HG03066 (cell line): ENCODE data around the gene KLHL30.
"Not testable (repeated sequence)": the region's sequence is repeated elsewhere in the genome, so short reads cannot be mapped to it uniquely, and the experiment has no call there.

ENCODE experiments used
- ATAC-seq: cut with Tn5 transposase; IDR thresholded peaks from one replicate; pipeline ENCODE4 v1.9.1; 2021; ENCODE audit warnings: low read depth; ENCODE audit not compliant: unreplicated experiment

Gene KLHL30

DNA sequence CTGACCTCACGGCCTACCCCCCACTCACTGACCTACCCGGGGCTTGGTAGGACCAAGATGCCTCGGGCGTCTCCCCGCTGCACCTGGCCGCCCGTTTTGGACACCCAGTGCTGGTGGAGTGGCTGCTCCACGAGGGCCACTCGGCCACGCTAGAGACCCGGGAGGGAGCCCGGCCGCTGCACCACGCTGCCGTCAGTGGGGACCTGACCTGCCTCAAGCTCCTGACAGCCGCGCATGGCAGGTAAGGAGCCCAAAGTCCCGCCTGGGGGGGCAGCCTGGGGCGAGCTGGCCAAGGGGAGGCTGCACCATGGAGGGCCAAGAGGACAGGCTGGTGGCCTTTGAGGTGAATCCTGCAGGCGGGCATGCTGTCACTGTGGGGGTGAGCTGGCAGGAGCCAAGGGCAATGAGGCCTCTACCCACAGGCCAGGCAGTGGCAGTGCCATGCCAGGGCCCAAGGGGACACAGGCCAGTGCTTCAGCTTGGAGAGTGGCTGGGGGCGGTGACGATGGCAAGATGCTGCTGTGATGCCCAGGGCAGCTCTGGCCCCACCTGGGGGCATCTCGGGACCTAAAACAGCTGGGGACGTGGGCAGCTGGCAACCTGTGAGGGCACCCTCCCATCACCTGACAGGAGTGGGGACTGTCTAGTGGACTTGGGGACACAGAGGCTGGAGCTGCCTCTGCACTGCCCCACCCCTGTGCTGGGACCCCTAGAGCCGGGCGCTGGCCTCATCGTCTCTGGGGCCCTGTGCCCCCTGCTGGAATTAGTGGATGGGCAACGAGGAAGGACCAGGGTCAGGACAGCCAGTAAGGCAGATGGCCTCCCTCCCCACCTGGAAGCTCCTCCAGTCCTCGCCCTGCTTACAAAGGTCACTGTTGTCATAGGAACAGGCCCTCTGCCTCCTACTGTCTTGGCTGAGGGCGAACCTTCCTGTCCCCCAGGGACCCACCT, 36.3 kb upstream of the KLHL30 start:
- ATAC-seq: no peak

DNA sequence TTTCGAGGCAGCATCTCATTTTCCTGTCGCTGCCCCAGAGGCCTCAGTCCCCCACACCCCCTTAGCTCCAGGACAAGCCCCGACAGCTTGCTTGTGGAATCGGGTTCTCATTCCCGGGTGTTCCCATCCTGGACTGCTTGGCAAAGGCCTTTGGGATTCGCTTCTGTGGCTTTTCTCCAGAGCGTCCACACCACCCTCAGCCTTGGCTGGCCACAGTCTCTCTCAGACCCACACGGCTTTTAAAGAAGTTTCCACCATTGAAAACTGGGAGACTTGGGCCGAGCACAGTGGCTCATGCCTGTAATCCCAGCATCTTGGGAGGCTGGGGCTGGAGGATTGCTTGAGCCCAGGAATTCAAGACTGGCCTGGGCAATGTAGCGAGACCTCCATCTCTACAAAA, 35.6 kb upstream of the KLHL30 start:
- ATAC-seq: no peak

DNA sequence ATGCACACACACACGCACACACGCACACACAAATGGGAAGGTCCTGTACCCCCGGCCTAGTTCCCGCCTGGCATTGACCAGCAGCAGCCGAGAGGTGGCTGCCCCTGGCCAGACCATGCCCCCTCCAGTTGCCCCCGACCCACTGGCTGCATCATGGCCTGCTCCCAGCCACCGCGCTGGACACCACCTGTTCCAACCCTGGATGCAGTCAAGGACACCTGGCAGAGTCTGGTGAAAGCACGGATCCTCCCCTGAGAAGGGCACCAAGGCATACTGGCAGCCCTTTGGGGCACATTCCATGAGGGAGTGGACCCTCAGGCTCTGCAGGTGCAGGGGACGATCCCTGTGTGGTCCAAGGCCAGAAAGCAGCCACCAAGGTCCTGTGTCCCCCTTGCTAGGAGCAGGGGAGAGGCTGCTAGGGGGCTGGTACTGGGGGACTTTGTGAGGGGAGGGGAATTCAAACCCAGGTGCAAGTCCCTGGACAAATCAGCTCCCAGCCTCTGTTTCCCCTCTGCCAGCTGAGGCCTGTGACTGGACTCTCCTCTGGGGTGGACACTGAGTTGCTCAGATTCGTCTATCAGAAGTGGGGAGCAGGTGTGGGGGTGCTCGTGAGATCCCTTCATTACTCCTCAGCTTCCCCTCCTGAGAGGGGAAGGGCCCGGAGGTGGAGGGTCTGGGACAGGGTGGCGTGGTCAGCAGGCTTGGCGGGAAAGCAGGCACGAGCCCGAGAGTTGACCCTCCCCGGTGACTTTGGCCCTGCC, 34.8 kb upstream of the KLHL30 start:
- ATAC-seq: no peak

DNA sequence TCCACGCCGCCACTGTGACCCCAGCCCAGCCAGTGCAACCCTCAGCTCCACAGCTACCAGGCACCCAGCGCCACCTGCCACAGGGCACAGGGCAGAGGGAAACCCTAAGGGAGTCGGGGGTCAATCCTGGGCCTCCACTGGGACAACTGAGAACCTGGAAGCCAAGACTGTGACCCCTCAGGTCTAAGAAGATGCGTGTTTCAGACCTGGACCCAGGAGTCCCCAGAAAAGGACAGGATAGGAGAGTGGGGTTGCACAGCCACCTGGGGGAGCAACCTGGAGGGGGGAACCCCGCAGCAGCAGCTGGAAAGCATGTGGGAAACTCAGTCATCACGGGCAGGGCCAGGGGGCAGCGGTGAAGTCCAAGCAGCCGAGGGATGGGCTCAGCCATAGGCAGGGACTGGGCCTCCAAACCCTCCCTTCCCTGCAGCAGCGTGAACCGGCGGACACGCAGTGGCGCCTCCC, 34.2 kb upstream of the KLHL30 start:
- no peak for ATAC-seq

DNA sequence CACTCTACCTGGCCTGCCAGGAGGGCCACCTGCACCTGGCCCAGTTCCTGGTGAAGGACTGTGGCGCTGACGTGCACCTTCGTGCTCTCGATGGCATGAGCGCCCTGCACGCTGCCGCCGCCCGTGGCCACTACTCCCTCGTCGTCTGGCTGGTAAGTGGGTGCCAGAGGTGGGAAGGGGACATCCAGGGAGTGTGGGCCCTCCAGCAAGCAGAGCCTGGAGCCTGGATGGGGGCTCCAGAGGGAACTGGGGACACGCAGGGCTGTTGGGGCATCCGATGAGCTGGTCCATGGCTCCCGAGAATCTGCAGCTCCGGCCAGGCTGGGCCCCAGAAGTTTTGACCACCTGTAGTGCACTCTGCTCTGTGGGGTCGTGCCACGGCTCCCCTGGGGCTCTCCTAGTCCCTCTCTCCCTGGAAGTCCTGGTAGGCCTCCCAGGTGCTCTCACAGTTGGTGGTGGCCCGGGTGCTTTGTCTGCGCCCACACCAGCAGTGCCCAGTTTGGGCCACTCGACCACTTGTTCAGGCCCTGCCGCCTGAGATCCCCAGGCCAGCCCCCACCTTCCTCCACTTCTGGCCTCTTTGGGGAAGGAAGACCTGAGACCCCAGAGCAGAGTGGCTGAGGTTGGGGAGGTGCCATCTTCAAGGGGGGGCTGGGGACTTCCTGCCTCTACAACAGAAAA, 33.6 kb upstream of the KLHL30 start:
- no peak for ATAC-seq

DNA sequence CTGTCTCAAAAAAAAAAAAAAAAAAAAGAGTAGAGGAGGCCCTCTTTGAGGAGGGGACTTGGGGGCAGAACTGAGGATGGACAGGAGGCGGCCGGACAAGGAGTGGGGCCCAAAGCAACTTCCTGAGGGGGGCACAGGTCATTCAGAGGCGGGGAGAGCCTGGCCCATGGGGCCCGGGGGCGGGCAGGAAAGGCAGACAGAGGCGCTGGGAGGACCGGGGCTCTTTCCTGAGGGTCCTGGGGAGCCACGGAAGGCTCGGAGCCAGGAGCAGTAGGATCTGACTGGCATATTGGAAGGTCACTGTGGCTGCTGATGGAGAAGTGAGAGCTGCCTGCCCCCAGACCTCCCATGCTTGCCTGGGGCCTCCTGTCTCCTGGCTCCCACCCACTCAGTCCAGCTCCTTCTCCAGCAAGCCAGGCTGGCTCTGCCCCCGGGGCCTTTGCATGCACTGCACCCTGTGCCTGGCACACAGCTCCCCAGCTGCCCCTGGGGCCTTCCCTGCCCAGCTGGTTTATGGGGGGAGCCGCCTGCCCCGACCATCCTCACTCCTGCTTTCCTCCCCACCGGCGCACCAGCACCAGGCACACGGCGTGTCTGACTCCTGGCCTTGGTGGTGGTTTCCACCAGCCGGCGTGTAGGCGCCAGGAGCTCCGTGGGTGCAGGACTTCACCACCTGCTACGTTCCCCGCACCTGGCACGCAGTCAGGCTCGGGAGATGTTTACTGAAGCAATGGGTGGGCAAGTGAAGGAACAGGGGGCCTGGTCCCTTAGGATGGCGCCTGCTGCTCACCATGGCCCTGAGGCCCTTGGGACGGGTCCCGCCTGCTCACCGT, 32.7 kb upstream of the KLHL30 start:
- ATAC-seq: no peak

DNA sequence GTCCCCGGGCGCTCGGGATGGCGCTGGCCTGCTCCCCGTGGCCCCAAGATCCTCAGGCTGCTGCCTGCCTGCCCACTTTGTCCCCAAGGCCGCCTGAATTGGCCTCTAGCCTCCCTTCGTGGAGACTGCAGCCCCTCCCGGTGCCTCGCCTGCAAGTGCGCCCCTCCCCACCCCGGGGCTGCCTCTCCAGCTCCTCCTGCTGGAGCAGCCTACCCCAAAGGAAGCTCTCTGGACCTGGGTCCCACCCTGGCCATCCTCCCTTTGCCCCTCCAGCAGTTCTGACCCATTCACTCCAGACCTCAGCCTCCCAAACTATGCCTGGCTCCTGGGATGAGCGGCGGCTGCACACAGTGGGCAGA, 32.1 kb upstream of the KLHL30 start:
- no peak for ATAC-seq

DNA sequence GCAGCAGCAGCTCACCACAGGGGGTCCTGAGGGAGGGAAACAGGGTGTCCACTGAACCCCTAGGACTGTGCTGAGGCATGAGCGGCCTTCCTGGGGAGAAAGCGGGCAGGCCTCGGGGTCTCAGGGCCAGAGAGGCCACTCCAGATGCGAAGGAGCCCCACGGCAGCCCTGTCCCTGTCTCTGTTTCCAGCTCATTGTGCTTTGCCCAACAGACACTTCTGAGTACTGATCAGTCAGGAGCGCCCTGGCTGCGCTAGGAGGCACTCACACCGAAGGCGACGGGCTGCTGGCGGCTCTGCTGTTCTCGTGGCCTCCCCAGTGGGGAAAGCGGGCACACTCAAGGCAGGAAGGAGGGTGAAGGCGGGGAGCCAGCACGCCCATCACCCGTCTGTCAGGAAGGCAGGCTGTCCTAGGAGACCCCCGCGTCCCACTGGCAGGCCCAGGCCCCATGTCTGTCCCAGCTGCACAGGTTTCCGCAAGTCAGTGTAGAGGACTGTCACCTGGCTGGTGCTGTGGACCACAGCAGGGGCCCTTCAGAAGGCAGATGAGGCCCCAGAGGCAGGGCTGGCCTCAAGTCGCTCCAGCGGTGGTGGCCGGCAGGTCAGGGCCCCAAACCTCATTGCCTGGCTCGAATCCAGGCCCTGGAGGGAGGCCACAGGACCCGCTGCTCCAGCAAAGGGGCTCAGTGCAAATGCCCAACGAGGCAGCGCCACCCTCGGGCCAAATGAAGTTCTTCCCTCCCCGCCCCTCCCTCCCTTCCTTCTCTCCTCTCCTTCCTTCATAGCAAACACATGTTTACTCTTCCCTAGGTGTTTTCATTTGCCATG, 31.6 kb upstream of the KLHL30 start:
- no peak for ATAC-seq

DNA sequence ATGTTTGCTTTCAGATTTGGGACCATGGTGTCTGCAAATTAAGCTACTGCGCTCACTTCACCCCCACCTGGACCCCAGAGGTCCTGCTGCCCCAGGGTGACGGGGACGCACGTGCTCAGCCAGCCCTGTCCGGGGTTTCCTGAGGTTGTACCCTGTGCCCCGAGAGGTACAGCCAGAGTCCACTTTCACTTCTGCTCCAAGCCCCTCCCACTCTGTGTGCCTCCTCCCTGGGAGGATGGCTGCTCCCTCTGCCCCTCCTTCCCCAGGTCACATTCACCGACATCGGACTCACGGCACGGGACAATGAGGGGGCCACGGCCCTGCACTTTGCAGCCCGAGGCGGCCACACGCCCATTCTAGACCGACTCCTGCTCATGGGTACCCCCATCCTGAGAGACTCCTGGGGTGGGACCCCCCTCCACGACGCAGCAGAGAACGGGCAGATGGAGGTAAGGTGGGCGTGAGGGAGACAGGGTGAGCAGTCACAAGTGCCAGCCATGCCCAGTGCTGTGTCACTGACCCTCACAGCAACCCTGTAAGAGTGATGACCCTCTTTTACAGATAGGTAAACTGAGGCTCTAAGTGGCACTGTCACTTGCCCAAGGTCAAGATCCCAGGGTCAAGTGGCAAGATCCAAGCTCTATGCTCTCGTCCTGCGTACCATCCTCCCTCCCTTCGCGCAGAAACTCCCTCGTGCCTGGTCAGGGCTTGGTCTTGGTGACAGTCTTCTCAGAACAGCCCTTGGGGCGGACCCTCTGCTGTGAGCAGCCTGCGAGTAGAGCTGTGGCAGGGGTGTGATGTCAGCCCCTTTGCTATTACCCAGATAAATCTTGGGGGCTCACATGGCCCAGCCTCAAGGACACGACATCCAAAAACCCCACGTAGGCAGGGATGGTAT, 30.7 kb upstream of the KLHL30 start:
- ATAC-seq: no peak

DNA sequence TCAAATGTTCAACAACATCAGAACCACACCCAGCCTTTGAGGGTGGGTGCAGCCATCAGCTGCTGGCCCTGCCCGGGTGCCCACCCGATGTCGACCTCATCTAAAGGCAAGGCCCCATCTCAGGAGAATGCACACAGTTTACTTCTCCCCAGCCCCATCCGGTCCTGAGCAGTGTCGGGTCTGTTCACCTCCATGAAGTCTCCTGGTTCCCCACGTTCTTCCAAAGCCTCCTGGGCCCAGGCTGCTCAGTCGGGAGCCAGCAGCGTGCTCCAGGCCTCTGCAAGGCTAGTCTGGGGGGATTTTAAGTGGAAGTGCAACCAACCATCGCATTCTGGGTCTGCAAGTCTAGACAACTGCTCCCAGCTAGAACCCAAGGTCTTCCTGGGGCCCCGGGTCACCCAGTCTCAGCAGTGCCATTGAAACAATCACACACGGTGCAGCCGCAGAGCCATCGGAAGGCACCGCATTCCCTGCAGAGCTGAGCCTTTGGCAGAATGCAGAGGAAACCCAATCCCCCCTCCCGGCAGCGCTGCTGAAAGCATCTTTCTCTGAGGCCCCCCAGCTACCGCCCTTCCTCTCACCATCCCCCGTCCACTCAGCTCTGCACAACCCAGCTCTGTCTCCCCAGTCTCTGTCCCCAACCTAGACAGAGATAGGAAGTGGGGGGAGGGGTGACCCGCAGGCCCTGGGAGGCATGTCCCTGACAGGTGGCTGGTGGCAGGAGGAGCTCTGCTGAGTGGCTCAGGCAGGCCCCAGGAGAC, 29.9 kb upstream of the KLHL30 start:
- ATAC-seq: peak; percentile 69

DNA sequence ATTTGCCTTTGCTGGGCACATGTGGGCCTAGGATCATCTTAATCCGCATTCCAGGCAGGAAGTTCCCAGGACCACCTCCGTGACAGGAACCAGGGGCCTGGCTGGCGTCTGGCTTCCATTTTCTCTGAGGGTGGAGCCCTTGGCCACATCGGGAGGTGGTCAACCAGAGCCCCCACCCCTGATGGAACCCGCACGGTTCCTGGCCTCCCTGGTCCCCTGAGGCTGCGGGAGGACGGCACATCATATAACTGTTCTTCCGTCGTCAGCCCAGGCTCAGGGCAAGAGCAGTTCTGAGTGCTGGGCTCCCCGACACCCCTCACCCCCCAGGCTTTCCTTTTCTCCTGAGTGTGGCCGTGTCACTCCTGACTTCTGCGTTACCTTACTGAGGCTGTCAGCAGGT, 24.9 kb upstream of the KLHL30 start:
- no peak for ATAC-seq

DNA sequence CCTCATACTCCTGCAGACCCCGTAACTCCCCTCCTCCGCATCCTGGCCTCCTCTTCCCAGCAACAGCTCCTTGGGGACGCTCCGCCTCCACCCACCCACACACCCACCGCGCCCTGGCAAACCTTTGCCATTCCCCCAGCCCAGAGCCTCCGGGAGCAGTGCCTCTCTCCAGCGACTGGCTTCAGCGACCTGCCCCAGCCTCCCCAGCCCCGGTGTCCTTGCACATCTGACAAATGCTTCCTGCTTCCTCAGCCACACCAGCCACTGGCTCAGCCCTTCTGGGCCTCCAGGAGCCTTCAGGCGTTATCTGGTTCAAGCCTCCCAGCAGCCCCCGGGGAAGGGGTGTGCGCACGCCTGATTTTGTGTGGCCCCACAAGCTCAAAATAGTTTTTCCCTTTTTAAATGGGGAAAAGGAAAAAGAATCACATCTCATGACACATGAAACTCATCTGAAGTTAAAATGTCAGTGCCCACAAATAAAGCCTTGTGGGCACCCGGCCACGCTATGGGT, 24.1 kb upstream of the KLHL30 start:
- ATAC-seq: no peak

DNA sequence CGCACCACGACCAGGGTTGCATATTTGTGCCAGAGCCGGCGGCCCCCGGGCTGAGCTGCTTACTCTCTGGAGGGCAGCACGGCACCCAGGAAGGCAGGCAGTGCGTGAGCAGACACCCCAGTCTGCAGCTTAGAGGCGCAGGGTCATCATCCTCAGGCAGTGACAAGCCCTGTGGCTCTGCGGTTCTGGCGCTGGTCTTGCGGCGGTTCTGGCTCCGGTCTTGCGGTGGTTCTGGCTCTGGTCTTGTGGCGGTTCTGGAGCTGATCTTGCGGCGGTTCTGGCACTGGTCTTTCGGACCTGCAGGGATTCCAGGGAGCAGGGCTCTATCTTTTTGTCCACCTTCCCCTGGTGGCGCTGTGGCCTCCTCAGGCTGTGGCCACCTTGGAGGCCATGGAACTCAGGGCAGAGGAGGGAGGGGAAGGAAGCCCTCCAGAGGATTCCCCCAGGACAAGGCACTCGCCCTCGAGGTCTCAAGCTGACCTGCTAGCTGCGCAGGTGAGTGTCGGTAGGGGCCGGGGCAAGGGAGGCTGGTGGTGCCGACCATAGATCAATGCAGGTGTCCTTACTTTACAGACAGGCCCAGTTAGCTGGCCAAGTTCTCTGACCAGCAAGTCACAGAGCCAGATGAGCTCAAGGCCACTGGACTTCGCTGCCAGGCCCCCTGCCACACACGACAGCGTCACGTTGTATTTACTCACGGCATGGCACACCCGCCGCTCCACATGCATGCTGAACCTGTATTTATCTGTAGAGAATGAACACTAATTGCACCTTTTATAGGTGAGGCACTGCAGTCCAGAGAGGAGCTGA, 23.4 kb upstream of the KLHL30 start:
- ATAC-seq: no peak

DNA sequence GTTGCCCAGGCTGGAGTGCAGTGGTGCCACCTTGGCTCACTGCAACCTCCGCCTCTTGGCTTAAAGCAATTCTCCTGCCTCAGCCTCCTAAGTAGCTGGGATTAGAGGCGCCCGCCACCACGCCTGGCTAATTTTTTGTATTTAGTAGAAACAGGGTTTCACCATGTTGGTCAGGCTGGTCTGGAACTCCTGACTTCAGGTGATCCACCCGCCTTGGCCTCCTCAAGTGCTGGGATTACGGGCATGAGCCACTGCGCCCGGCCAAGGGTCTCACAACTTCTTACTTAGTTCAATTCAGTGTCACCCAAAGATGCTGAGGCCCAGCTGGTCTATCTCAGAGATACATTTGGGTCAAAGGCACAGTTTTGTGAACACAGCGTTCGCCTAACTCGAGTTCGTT, 22.8 kb upstream of the KLHL30 start:
- not testable (repeated sequence) for ATAC-seq

DNA sequence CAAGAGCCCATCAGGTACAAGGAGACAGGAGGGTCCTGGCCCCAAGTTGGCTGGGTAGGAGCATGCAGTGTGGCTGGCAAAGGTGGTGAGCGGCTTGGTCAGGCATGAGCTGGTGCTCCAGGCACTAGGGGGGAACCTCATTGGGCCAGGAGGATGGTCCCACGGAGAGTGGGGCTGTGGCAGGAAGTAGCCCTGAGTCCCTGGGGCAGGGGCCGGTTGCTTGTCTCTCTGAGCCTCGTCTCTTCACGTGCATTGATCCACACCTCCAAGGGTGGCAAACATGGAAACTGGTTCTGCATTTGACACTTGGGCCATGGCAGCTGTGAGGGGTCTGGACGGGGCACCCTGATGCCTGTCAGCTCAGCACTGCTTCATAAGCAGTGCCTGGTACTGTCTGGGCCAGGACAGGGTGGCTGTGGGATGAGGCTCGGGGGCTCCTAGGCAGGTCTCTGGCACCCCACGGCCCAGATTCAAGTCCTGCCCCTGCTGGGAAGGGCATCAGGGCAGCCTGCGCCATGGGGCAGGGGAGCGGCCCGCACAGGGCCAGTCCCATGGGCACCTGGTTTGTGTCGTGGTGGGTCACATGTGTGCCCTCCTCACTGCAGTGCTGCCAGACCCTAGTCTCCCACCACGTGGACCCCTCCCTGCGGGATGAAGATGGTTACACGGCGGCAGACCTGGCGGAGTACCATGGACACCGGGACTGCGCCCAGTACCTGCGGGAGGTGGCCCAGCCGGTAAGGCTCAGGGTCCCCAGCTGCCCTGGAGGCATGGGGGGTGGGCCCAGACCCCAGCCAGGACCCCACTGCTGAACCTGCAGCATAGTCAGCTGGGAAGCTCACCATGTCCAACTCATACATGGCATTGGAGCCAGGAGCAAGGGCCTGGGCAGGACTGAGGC, 21.9 kb upstream of the KLHL30 start:
- no peak for ATAC-seq
